Large intestine (tissue), 3 donors: ENCODE data around the gene IL21R. TPM values are rescaled to one million over a fixed set of nuclear protein-coding genes. Genes with fewer than 3 reads are reported as not detected.

Source experiments
- DNase-seq, 2 donors: peaks; one replicate each; pipeline versions ENCODE4 v3.0.0 to v3.0.0-alpha.2; 2013
- H3K27ac ChIP-seq: one replicate; pipeline ENCODE4 v1.5.1; 2013; ENCODE audit warnings: low read length
- H3K27me3 ChIP-seq: 2 replicates; pipeline ENCODE4 v1.6.1; 2013; ENCODE audit warnings: low read length; ENCODE audit not compliant: control insufficient read depth, insufficient read depth
- H3K36me3 ChIP-seq: 2 replicates; pipeline ENCODE4 v1.6.1; 2013; ENCODE audit warnings: low read length; ENCODE audit not compliant: control insufficient read depth, insufficient read depth
- H3K4me1 ChIP-seq: one replicate; pipeline ENCODE4 v1.6.1; 2013; ENCODE audit warnings: low read length; ENCODE audit not compliant: control insufficient read depth, insufficient read depth
- H3K4me3 ChIP-seq: one replicate; pipeline ENCODE4 v1.5.1; 2013; ENCODE audit warnings: low read length
- H3K9me3 ChIP-seq: one replicate; pipeline ENCODE4 v1.6.1; 2013; ENCODE audit warnings: mild to moderate bottlenecking, low read depth, low read length, moderate library complexity; ENCODE audit not compliant: control insufficient read depth
- WGBS: methylation state at CpG from one replicate; pipeline ENCODE4 v1.1.5; 2013; ENCODE audit warnings: low lambda C conversion rate; ENCODE audit not compliant: insufficient coverage; 5-methylcytosine and 5-hydroxymethylcytosine counted together
- polyA plus RNA-seq: library from polyadenylated mRNA; unstranded; fragments of 120-200 nt; gene quantifications from one replicate; pipeline ENCODE4 v1.2.1, GENCODE V29; 2013

Gene IL21R
- polyA plus RNA-seq, 1 donor = 0.39 TPM

DNA sequence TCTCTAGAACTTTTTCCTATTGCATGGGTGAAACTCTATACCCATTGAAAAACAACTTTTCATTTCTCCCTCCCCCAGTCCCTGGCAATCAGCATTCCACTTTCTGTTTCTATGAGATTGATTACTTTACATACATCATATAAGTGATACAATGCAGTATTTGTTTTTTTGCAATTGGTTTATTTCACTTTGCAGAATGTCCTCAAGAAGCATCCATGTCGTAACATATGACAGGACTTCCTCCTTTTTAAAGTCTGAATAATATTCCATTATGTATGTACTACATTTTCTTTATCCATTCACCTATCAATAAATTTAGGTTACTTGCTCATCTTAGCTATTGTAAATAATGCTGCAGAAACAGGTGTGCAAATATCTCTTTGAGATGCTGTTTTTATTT, 8.8 kb downstream of the IL21R start:
- peaks cover 2% of the 10 kb centered on the region for H3K27me3 ChIP-seq
- no peaks in the 10 kb centered on the region for H3K9me3 ChIP-seq
- DNase-seq = no peak
- H3K36me3 ChIP-seq = no peaks in the 10 kb centered on the region
- 100% methylated on average over 1 of the region's 1 CpG for WGBS
- H3K4me1 ChIP-seq = no peaks in the 10 kb centered on the region
- H3K4me3 ChIP-seq = no peak overlapping the region
- no peak overlapping the region for H3K27ac ChIP-seq

DNA sequence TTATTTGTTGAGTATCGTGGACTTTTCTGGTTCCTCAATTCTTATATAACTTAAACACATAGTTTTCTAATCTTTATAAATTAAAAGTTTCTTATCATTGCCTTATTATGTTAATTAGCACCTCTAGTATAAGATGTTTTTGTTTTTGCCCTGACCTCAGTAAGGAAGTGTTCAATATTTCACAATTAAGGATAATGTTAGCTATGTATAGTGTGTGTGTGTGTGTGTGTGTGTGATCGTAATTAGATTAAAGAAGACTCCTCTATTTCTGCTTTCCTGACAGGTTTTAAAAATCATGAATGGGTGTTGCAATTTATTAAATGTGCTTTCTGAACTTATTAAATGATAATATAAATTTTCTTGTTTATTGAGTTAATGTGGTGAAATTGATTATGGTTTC, 12.0 kb downstream of the IL21R start:
- H3K36me3 ChIP-seq = no peaks in the 10 kb centered on the region
- peaks cover 2% of the 10 kb centered on the region for H3K27me3 ChIP-seq
- H3K4me1 ChIP-seq = no peaks in the 10 kb centered on the region
- H3K9me3 ChIP-seq = no peaks in the 10 kb centered on the region
- 100% methylated on average over 1 of the region's 2 CpGs for WGBS
- no peak overlapping the region for H3K27ac ChIP-seq
- H3K4me3 ChIP-seq = no peak overlapping the region
- no peak for DNase-seq

DNA sequence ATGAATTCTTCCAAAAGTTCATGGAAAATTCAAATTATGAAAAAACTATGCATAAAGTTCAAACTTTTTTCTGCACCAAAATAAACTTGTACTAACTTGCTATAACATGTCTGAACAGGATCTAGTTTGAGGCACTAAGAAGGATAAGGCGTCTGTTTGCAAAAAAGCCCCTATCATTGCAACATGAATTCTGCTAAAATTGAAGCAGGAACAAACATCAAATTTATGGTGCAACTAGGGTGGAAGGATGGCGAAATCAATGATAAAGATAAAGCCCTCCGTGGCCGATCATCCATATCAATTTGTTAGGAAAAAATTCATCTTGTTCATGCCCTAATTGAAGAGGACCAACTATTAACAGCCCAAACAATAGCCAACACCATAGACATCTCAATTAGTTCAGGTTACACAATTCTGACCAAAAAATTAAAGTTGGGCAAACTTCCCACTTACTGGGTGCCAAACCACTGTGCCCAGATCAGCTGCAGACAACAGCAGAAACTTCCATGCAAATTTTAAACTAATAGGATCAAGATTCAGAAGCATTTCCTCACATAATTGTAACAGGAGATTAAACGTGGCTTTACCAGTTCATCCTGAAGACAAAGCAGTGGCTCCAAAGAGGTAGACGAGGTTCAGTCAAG, 12.9 kb downstream of the IL21R start:
- WGBS = 100% methylated on average over 1 of the region's 6 CpGs
- Histone ChIP-seq H3K27me3 (peaks cover 2% of the 10 kb centered on the region), H3K36me3 (no peaks in the 10 kb centered on the region), H3K9me3 (no peaks in the 10 kb centered on the region), H3K27ac (no peak overlapping the region), H3K4me1 (no peaks in the 10 kb centered on the region), H3K4me3 (no peak overlapping the region)
- no peak for DNase-seq

DNA sequence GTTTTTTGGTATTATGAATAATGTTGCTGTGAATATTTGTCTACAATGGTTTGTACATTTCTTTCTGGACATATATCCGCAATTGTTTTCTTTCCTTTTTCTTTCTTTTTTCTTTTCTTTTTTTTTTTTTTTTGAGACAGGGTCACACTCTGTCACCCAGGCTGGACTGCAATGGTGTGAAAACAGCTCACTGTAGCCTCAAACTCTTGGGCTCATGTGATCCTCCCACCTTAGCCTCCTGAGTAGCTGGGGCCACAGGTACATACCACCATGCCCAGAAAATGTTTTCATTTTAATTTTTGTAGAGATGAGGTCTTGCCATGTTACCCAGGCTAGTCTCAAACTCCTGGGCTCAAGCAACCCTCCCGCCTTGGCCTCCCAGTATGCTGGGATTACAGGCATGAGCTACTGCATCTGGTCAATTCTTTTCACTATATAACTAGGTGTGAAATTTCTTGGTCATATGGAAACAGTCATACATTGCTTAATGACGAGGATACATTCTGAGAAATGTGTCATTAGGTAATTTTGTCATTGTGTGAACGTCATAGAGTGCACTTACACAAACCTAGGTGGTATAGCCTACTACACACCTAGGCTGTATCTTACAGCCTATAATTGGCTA, 15.2 kb downstream of the IL21R start:
- WGBS = 92% methylated on average over 1 of the region's 4 CpGs
- Histone ChIP-seq H3K36me3 (no peaks in the 10 kb centered on the region), H3K4me1 (no peaks in the 10 kb centered on the region), H3K4me3 (no peak overlapping the region), H3K9me3 (no peaks in the 10 kb centered on the region), H3K27ac (no peak overlapping the region), H3K27me3 (peaks cover 2% of the 10 kb centered on the region)
- no peak for DNase-seq

DNA sequence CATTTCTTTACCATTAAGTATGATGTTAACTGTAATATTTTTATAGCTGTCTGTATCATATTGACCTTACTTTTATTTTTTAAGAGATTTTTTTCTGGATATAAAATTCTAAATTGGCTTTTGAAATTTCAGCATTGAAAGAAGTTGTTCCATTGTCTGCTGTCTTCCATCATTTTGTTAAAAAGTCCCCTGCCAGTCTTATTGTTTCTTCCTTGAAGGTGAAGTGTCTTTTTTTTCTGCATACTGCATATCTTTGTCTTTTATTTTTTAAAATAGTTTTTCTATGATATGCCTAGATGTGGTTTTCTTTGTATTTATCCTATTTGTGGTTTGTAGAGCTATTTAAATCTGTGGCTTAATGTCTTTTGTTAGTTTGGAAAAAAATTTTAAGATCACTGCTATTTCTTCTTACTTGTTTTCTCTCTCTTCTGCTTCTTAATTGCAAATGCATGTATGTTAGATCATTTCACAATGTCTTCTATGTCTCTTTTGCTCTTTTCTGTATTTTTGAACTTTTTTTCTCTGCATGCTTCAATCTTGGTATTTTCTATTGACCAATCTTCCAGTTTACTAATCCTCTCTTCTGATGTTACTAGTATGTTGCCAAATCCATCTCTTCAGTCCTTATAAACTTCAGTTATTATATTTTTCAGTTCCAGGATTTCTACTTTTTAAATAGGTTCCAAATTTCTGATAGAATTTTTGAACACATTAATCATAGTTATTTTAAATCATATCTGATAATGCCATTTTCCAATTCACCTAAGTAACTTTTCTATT, 20.2 kb downstream of the IL21R start:
- no peak overlapping the region for H3K27ac ChIP-seq
- no peaks in the 10 kb centered on the region for H3K4me1 ChIP-seq
- H3K4me3 ChIP-seq = no peak overlapping the region
- H3K36me3 ChIP-seq = no peaks in the 10 kb centered on the region
- DNase-seq = no peak
- no peaks in the 10 kb centered on the region for H3K9me3 ChIP-seq
- no peaks in the 10 kb centered on the region for H3K27me3 ChIP-seq

DNA sequence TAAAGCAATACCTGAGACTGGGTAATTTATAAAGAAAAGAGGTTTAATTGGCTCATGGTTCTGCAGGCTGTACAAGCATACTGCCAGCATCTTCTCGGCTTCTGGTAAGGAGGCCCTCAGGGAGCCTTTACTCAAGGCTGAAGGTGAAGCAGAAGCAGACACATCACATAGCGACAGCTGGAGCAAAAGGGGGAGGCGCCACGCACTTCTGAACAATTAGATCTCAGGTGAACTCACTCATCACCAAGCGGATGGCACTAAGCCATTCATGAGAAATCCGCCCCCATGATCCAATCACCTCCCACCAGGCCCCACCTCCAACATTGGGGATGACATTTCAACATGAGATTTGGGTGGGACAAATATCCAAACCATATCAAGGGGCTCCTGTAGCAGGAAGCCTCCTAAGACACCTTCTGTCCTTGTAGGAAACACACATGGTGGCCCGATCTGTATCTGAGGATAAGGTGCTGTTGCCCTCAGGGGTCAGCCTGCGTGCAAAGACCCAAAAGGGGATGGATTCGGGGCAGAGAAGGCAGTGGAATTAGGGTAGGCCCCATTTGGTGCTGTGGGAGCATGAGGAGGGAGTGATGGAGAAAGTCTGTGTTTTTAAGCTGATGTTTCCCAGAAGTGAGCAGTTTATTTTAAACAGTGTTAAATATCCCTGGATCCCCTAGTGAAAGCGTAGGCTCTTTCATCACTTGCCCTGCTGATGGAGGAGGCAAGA, 23.0 kb downstream of the IL21R start:
- no peaks in the 10 kb centered on the region for H3K4me1 ChIP-seq
- WGBS = no CpG with 5 or more reads among the region's 10 CpGs
- H3K27me3 ChIP-seq = no peaks in the 10 kb centered on the region
- no peak overlapping the region for H3K4me3 ChIP-seq
- no peak overlapping the region for H3K27ac ChIP-seq
- no peak for DNase-seq
- H3K9me3 ChIP-seq = no peaks in the 10 kb centered on the region
- H3K36me3 ChIP-seq = no peaks in the 10 kb centered on the region

DNA sequence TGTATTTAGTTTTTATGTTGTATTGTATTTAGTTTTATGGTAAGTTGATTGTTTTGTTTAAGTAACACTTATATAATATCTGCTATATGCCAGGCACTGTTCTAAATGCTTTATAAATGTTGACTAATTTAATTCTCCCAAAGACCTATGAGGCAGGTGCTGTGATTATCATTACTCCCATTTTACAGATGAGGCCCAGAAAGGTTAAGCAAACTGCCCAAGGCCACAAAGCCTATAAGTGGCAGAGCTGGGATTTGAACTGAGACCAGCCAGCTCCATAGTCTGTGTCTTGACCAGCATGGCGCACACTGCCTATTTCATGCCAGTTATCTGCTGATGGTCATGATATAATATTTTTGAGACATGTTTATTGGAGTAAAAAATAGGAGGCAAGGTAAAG, 24.0 kb downstream of the IL21R start:
- no peaks in the 10 kb centered on the region for H3K27me3 ChIP-seq
- no peak for DNase-seq
- no peaks in the 10 kb centered on the region for H3K4me1 ChIP-seq
- H3K36me3 ChIP-seq = no peaks in the 10 kb centered on the region
- no peak overlapping the region for H3K4me3 ChIP-seq
- H3K9me3 ChIP-seq = no peaks in the 10 kb centered on the region
- no peak overlapping the region for H3K27ac ChIP-seq
- no CpG with 5 or more reads among the region's 1 CpG for WGBS

DNA sequence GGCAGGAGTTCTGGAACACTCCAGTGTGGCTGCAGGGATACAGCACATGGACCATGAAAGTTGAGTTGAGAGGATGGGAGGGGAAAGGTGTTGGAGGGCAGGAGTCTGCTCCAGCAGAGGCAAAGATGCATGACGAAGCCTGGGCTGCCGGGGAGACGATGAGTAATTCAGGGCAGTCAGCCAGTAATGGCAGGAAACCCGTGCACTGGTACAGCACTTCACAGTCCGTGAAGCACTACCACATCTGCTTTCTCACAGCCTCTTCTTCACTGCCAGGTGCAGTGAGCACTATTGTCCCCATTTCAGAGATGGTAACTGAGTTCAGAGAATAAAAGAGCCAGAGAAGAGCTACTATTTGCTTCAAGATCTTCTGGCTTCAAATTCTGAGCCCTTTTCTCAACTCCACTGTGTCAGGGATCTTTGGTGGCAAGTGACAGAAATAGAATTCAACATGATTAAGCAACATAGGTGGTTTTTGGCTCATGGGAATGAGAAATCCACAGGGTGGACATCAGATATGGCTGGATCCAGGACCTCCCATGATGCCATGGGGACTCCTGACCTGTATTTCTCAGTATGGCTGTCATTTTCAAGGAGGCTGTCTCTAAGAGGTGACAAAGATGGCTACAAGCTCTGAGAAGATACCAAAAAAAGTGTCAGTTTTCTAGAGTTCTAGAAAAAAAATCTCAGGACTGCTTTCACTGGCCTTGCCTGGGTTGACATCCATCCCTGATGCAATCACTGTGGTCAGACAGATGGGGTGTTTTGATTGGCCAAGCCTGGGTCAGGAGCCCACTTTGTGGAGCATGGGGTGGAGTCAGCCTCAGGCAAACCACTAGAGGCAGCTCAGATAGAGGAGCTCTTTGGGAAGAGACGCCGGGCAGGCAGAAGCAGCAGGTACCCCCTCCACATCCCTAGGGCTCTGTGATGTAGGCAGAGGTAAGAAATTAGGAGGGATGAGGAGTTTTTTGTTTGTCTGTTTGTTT, 24.7 kb downstream of the IL21R start:
- Histone ChIP-seq H3K4me1 (no peaks in the 10 kb centered on the region), H3K9me3 (no peaks in the 10 kb centered on the region), H3K27me3 (no peaks in the 10 kb centered on the region), H3K36me3 (no peaks in the 10 kb centered on the region), H3K4me3 (no peak overlapping the region), H3K27ac (no peak overlapping the region)
- no peak for DNase-seq
- WGBS = no CpG with 5 or more reads among the region's 7 CpGs

DNA sequence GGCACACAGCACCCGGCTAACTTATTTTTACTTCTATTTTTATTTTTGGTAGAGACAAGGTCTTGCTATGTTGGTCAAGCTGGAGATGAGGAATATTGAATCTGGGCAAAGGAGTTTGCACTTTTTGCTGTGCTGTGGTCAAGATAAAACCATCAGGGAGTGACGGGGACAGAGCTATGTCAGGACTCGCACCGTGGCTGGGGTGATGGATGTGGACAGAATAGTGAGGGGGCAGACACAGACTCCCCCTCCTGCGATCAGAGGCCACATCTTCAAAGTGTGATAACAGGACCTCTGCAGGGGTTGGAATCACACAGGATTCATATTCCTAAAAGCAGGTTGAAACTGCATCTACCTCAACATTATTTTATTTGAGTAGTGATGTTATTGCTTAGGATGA, 25.6 kb downstream of the IL21R start:
- Histone ChIP-seq H3K4me1 (no peaks in the 10 kb centered on the region), H3K9me3 (no peaks in the 10 kb centered on the region), H3K27ac (no peak overlapping the region), H3K27me3 (no peaks in the 10 kb centered on the region), H3K4me3 (no peak overlapping the region), H3K36me3 (no peaks in the 10 kb centered on the region)
- no peak for DNase-seq
- no CpG with 5 or more reads among the region's 5 CpGs for WGBS
